H1 (cell line): ENCODE data around the gene EPB41L2.

Source experiments
- EP300 ChIP-seq, 2 experiments: IDR thresholded peaks; 1 replicate in 1 of 2; 2 replicates in 1 of 2; pipeline ENCODE4 v1.6.1; 2011 to 2012; ENCODE audit warnings: low read depth in 2 of 2, low read length in 2 of 2, mild to moderate bottlenecking in 2 of 2, borderline replicate concordance in 1 of 2, inconsistent platforms in 1 of 2, moderate library complexity in 1 of 2
- POLR2A ChIP-seq, 2 experiments: IDR thresholded peaks; 1 replicate in 1 of 2; 2 replicates in 1 of 2; pipeline ENCODE4 v1.6.1; 2011; ENCODE audit warnings: low read depth in 2 of 2, low read length in 2 of 2, mild to moderate bottlenecking in 2 of 2; ENCODE audit errors: control extremely low read depth in 1 of 2
- POU5F1 ChIP-seq: IDR thresholded peaks from 2 replicates; pipeline ENCODE4 v1.6.1; 2011; ENCODE audit warnings: low read depth, mild to moderate bottlenecking, low read length, moderate library complexity
- TAF1 ChIP-seq: IDR thresholded peaks from 2 replicates; pipeline ENCODE4 v1.6.1; 2011; ENCODE audit warnings: mild to moderate bottlenecking, low read depth, low read length
- TCF12 ChIP-seq: IDR thresholded peaks from 2 replicates; pipeline ENCODE4 v1.6.1; 2011; ENCODE audit warnings: low read depth, mild to moderate bottlenecking, low read length
- TF ChIP-seq, protein P1 (sequence below): IDR thresholded peaks from 2 replicates; pipeline ENCODE4 v1.6.1; 2012; ENCODE audit warnings: inconsistent platforms
- TF ChIP-seq, protein P2 (sequence below), 3 experiments: IDR thresholded peaks; 1 replicate in 2 of 3; 2 replicates in 1 of 3; pipeline versions ENCODE4 v1.5.1 to v1.6.1; 2011; ENCODE audit warnings: low read length in 3 of 3, mild to moderate bottlenecking in 3 of 3, inconsistent platforms in 2 of 3, low read depth in 1 of 3, moderate library complexity in 1 of 3; ENCODE audit not compliant: insufficient read depth in 1 of 3; ENCODE audit errors: control extremely low read depth in 1 of 3

- TF ChIP-seq, protein P1, sequence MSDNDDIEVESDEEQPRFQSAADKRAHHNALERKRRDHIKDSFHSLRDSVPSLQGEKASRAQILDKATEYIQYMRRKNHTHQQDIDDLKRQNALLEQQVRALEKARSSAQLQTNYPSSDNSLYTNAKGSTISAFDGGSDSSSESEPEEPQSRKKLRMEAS = no peak
- TF ChIP-seq, protein P2, sequence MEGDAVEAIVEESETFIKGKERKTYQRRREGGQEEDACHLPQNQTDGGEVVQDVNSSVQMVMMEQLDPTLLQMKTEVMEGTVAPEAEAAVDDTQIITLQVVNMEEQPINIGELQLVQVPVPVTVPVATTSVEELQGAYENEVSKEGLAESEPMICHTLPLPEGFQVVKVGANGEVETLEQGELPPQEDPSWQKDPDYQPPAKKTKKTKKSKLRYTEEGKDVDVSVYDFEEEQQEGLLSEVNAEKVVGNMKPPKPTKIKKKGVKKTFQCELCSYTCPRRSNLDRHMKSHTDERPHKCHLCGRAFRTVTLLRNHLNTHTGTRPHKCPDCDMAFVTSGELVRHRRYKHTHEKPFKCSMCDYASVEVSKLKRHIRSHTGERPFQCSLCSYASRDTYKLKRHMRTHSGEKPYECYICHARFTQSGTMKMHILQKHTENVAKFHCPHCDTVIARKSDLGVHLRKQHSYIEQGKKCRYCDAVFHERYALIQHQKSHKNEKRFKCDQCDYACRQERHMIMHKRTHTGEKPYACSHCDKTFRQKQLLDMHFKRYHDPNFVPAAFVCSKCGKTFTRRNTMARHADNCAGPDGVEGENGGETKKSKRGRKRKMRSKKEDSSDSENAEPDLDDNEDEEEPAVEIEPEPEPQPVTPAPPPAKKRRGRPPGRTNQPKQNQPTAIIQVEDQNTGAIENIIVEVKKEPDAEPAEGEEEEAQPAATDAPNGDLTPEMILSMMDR (IDR thresholded peaks at IDR 0.05; ENCODE audit: control extremely low read depth in 1 of 3, insufficient read depth in 1 of 3, low read depth in 1 of 3, low read length in 3 of 3) = no peak
- no peak for TF ChIP-seq TAF1
- no peak for TF ChIP-seq TCF12
- TF ChIP-seq POU5F1 = no peak
- no peak for TF ChIP-seq POLR2A (IDR thresholded peaks at IDR 0.05; ENCODE audit: control extremely low read depth in 1 of 2, low read depth in 2 of 2, low read length in 2 of 2)
- no peak for TF ChIP-seq EP300 (IDR thresholded peaks at IDR 0.05; ENCODE audit: borderline replicate concordance in 1 of 2, low read depth in 2 of 2, low read length in 2 of 2)
These were observed 53.3 kb downstream of the EPB41L2 start for GRCh38 chr6:131009790-131010189.
